WTC11 (cell line): ENCODE results near the gene POU6F1. TPM values are rescaled to one million over a fixed set of nuclear protein-coding genes. Genes with fewer than 3 reads are reported as not detected.

ENCODE experiments used
- ATAC-seq: fragments of 200-7000 bp; cut with Tn5 transposase; 2 replicates; pipeline ENCODE4 v1.10.0; 2021; ENCODE audit warnings: mild to moderate bottlenecking, moderate library complexity
- CTCF ChIA-PET: fragments of 300-600 bp; sonication (Branson Sonifier 250); formaldehyde crosslinking; loops from one replicate; lab custom pipeline; 2021; ENCODE audit warnings: antibody characterized with exemption; lab: Charles Lee
- POLR2A ChIA-PET: fragments of 350-600 bp; sonication (Branson Sonifier 250); formaldehyde crosslinking; loops from one replicate; lab custom pipeline; 2021; ENCODE audit warnings: antibody characterized with exemption; lab: Charles Lee
- DNase-seq: peaks from one replicate; pipeline ENCODE4 v3.0.0; 2021; ENCODE audit warnings: low spot score
- H3K27ac Mint-ChIP-seq: 2 replicates; pipeline ENCODE4 v1.8.0; 2021; ENCODE audit warnings: mixed read lengths
- H3K27me3 Mint-ChIP-seq: 2 replicates; pipeline ENCODE4 v1.8.0; 2021; ENCODE audit warnings: low read depth, mild to moderate bottlenecking, moderate library complexity, mixed read lengths
- H3K36me3 Mint-ChIP-seq: 2 replicates; pipeline ENCODE4 v1.8.0; 2021; ENCODE audit warnings: mixed read lengths
- H3K4me1 Mint-ChIP-seq: 2 replicates; pipeline ENCODE4 v1.8.0; 2022; ENCODE audit warnings: mixed read lengths
- H3K4me3 Mint-ChIP-seq: 2 replicates; pipeline ENCODE4 v1.8.0; 2021; ENCODE audit warnings: mild to moderate bottlenecking, moderate library complexity, mixed read lengths
- H3K9me3 Mint-ChIP-seq: 2 replicates; pipeline ENCODE4 v1.8.0; 2021; ENCODE audit warnings: mixed read lengths
- ARID4B ChIP-seq: sonication (generic); formaldehyde crosslinking; IDR thresholded peaks from 2 replicates; pipeline ENCODE4 v1.8.0; 2023; ENCODE audit warnings: missing genetic modification reagents, mild to moderate bottlenecking, borderline replicate concordance
- ATF1 ChIP-seq: sonication (generic); formaldehyde crosslinking; IDR thresholded peaks from 2 replicates; pipeline ENCODE4 v1.8.1; 2023; ENCODE audit warnings: mild to moderate bottlenecking, moderate library complexity, missing genetic modification reagents
- ATF2 ChIP-seq: sonication (generic); formaldehyde crosslinking; IDR thresholded peaks from 2 replicates; pipeline ENCODE4 v1.8.1; 2022; ENCODE audit warnings: low read depth, missing genetic modification reagents, borderline replicate concordance
- IRF2 ChIP-seq: sonication (generic); formaldehyde crosslinking; IDR thresholded peaks from 2 replicates; pipeline ENCODE4 v1.8.0; 2022; ENCODE audit warnings: low read depth, missing genetic modification reagents, borderline replicate concordance
- PRRX2 ChIP-seq: fragments of 250-450 bp; sonication (Bioruptor Pico); IDR thresholded peaks from 2 replicates; pipeline ENCODE4 v1.8.0; 2021; ENCODE audit warnings: mild to moderate bottlenecking
- STAT6 ChIP-seq: sonication (generic); formaldehyde crosslinking; conservative IDR thresholded peaks from 2 replicates; pipeline ENCODE4 v1.8.1; 2023; ENCODE audit warnings: mild to moderate bottlenecking, low read depth, missing genetic modification reagents, moderate library complexity
- ZNF423 ChIP-seq: fragments of 250-450 bp; sonication (Bioruptor Pico); IDR thresholded peaks from 2 replicates; pipeline ENCODE4 v2.1.2; 2022; ENCODE audit warnings: mild to moderate bottlenecking, moderate library complexity
- ZNF425 ChIP-seq: fragments of 250-450 bp; sonication (Bioruptor Pico); conservative IDR thresholded peaks from 2 replicates; pipeline ENCODE4 v1.9.0; 2021; ENCODE audit warnings: mild to moderate bottlenecking
- ZNF512 ChIP-seq: sonication (generic); formaldehyde crosslinking; IDR thresholded peaks from 2 replicates; pipeline ENCODE4 v1.8.1; 2022; ENCODE audit warnings: missing genetic modification reagents, borderline replicate concordance
- total RNA-seq: library from RNA; stranded (reverse); gene quantifications from 3 replicates; pipeline ENCODE4 v1.2.3, GENCODE V29; 2021

Gene POU6F1
- total RNA-seq, 1 experiment from 2014 or later, result 10.2 TPM

- Mint-ChIP-seq H3K4me3 (no peak overlapping the region), H3K4me1 (peaks cover 27% of the 10 kb centered on the region), H3K27ac (no peak overlapping the region), H3K36me3 (peaks cover 51% of the 10 kb centered on the region), H3K9me3 (no peaks in the 10 kb centered on the region), H3K27me3 (no peaks in the 10 kb centered on the region)
- no peak for TF ChIP-seq ZNF512 (CRISPR knock-in tag)
- no peak for TF ChIP-seq ATF2 (CRISPR knock-in tag)
- no peak for TF ChIP-seq ATF1 (CRISPR knock-in tag)
- ChIA-PET POLR2A (interaction anchor here (0.6 kb wide), 1 partner anchor 159 kb away, joined by 4 read pairs; the partner anchor contains the start of gene CSRNP2), CTCF (no interaction called here)
- DNase-seq (no peak), ATAC-seq (no peak)
Observed at GRCh38 chr12:51242120-51242519, 24.3 kb upstream of the POU6F1 start.

GRCh38 chr12:51240971-51241370 is 23.1 kb upstream of the POU6F1 start:
- no peak for TF ChIP-seq ARID4B (CRISPR knock-in tag)
- no peak for TF ChIP-seq STAT6 (CRISPR knock-in tag)
- no peak for TF ChIP-seq IRF2
- no peak for TF ChIP-seq ZNF423 (CRISPR knock-in tag)
- no peak for TF ChIP-seq PRRX2 (CRISPR knock-in tag)
- no peak for TF ChIP-seq ZNF425
- TF ChIP-seq, all 79 proteins: peak for 0
- Mint-ChIP-seq H3K36me3 (peaks cover 48% of the 10 kb centered on the region), H3K4me3 (peak overlapping the region; percentile 95; the same call in 1 of the 2 replicates), H3K9me3 (no peaks in the 10 kb centered on the region), H3K27me3 (no peaks in the 10 kb centered on the region), H3K4me1 (peaks cover 16% of the 10 kb centered on the region), H3K27ac (no peak overlapping the region)
- no peak for ATAC-seq
- POLR2A ChIA-PET, result interaction anchor here (0.6 kb wide), 1 partner anchor 100 kb away, joined by 10 read pairs; no protein-coding TSS in a partner anchor
- no peak for DNase-seq
- CTCF ChIA-PET, result no interaction called here
